Measurements from ENCODE around the gene CNOT11.
"Not testable (repeated sequence)": the region's sequence is repeated elsewhere in the genome, so short reads cannot be mapped to it uniquely, and the experiment has no call there.

The CNOT11 gene

GRCh38 chr2:101208830-101209229 lies 43.9 kb upstream of the CNOT11 start:
- Histone ChIP-seq H4K20me1 (ENCODE audit: insufficient read depth, low read length) (no peaks in the 10 kb centered on the region), H3K4me1 (ENCODE audit: low read length) (no peaks in the 10 kb centered on the region), H3K79me2 (ENCODE audit: low read length) (no peaks in the 10 kb centered on the region), H3F3A (ENCODE audit: insufficient read depth, low read length) (no peaks in the 10 kb centered on the region), H3K9ac (ENCODE audit: low read length) (no peak overlapping the region), H3K4me2 (ENCODE audit: low read depth, low read length) (no peak overlapping the region), H3K4me3 (ENCODE audit: low read length) (no peak overlapping the region), H2AFZ (ENCODE audit: low read length) (no peak overlapping the region), H3K9me3 (replicated peaks; ENCODE audit: insufficient read depth, low read length) (no peaks in the 10 kb centered on the region), H3K9me2 (replicated peaks; ENCODE audit: insufficient read depth, low read length) (no peaks in the 10 kb centered on the region), H3K36me3 (replicated peaks; ENCODE audit: insufficient read depth, low read length) (no peaks in the 10 kb centered on the region), H3K27me3 (replicated peaks; ENCODE audit: insufficient read depth, low read length) (no peaks in the 10 kb centered on the region), H3K27ac (ENCODE audit: low read length) (no peak overlapping the region)
- DNase-seq, result no peak
- TF ChIP-seq EZH2 (optimal IDR thresholded peaks at IDR 0.05; ENCODE audit: low read depth, low read length), result no peak

- Histone ChIP-seq H4K20me1 (ENCODE audit: insufficient read depth, low read length) (no peaks in the 10 kb centered on the region), H3K9ac (ENCODE audit: low read length) (no peak overlapping the region), H3K27me3 (replicated peaks; ENCODE audit: insufficient read depth, low read length) (no peaks in the 10 kb centered on the region), H3K9me3 (replicated peaks; ENCODE audit: insufficient read depth, low read length) (no peaks in the 10 kb centered on the region), H3K4me1 (ENCODE audit: low read length) (peaks cover 6% of the 10 kb centered on the region), H3K9me2 (replicated peaks; ENCODE audit: insufficient read depth, low read length) (no peaks in the 10 kb centered on the region), H2AFZ (ENCODE audit: low read length) (no peak overlapping the region), H3K27ac (ENCODE audit: low read length) (no peak overlapping the region), H3K79me2 (ENCODE audit: low read length) (no peaks in the 10 kb centered on the region), H3K36me3 (replicated peaks; ENCODE audit: insufficient read depth, low read length) (no peaks in the 10 kb centered on the region), H3K4me3 (ENCODE audit: low read length) (no peak overlapping the region), H3F3A (ENCODE audit: insufficient read depth, low read length) (peaks cover 9% of the 10 kb centered on the region), H3K4me2 (ENCODE audit: low read depth, low read length) (no peak overlapping the region)
- TF ChIP-seq EZH2 (optimal IDR thresholded peaks at IDR 0.05; ENCODE audit: low read depth, low read length), result no peak
- no peak for TF ChIP-seq EZH2phosphoT487 (IDR thresholded peaks at IDR 0.05; ENCODE audit: low read length)
- no peak for TF ChIP-seq CTCF (IDR thresholded peaks at IDR 0.05; ENCODE audit: low read length)
- DNase-seq, result no peak
These were observed 33.4 kb upstream of the CNOT11 start for GRCh38 chr2:101219246-101219645.

GRCh38 chr2:101220091-101220490 lies 32.6 kb upstream of the CNOT11 start:
- H3K79me2 ChIP-seq (ENCODE audit: low read length); H3K36me3 ChIP-seq (replicated peaks; ENCODE audit: insufficient read depth, low read length); H3K9me3 ChIP-seq (replicated peaks; ENCODE audit: insufficient read depth, low read length); H2AFZ ChIP-seq (ENCODE audit: low read length); H4K20me1 ChIP-seq (ENCODE audit: insufficient read depth, low read length); H3K4me3 ChIP-seq (ENCODE audit: low read length); H3K4me2 ChIP-seq (ENCODE audit: low read depth, low read length); DNase-seq; H3K27me3 ChIP-seq (replicated peaks; ENCODE audit: insufficient read depth, low read length); H3K9me2 ChIP-seq (replicated peaks; ENCODE audit: insufficient read depth, low read length); H3K9ac ChIP-seq (ENCODE audit: low read length); H3K27ac ChIP-seq (ENCODE audit: low read length): not testable (repeated sequence)
- Histone ChIP-seq H3K4me1 (ENCODE audit: low read length) (peaks cover 13% of the 10 kb centered on the region), H3F3A (ENCODE audit: insufficient read depth, low read length) (peaks cover 17% of the 10 kb centered on the region)

GRCh38 chr2:101223814-101224231 lies 28.9 kb upstream of the CNOT11 start:
- TF ChIP-seq CTCF (IDR thresholded peaks at IDR 0.05; ENCODE audit: low read length) (no peak), EZH2phosphoT487 (IDR thresholded peaks at IDR 0.05; ENCODE audit: low read length) (no peak), EZH2 (optimal IDR thresholded peaks at IDR 0.05; ENCODE audit: low read depth, low read length) (no peak)
- Histone ChIP-seq H3K27me3 (replicated peaks; ENCODE audit: insufficient read depth, low read length) (no peaks in the 10 kb centered on the region), H3K79me2 (ENCODE audit: low read length) (no peaks in the 10 kb centered on the region), H3K9me2 (replicated peaks; ENCODE audit: insufficient read depth, low read length) (no peaks in the 10 kb centered on the region), H2AFZ (ENCODE audit: low read length) (no peak overlapping the region), H3F3A (ENCODE audit: insufficient read depth, low read length) (peaks cover 17% of the 10 kb centered on the region), H3K9ac (ENCODE audit: low read length) (no peak overlapping the region), H3K4me2 (ENCODE audit: low read depth, low read length) (peak overlapping the region; percentile 65), H3K36me3 (replicated peaks; ENCODE audit: insufficient read depth, low read length) (no peaks in the 10 kb centered on the region), H3K9me3 (replicated peaks; ENCODE audit: insufficient read depth, low read length) (no peaks in the 10 kb centered on the region), H4K20me1 (ENCODE audit: insufficient read depth, low read length) (no peaks in the 10 kb centered on the region), H3K4me3 (ENCODE audit: low read length) (0 out of 2 replicates have a peak overlapping the region, but pooled peaks have one; percentile 21), H3K27ac (ENCODE audit: low read length) (peak overlapping the region; percentile 68; the same call in 1 of the 2 replicates), H3K4me1 (ENCODE audit: low read length) (peaks cover 13% of the 10 kb centered on the region)
- peak; percentile 99 for DNase-seq
